ENCODE data around the gene ARID4B. TPM values are rescaled to one million over a fixed set of nuclear protein-coding genes. Genes with fewer than 3 reads are reported as not detected.

The ARID4B gene
- total and polyA plus RNA-seq, 2 of the 13 experiments (the other 11 are each of a cell fraction or from before 2014, with no cell fraction given) = 9.7 to 24.6 TPM

- no peak for TF ChIP-seq HMGXB4 (CRISPR knock-in tag; IDR thresholded peaks at IDR 0.05; ENCODE audit: borderline replicate concordance in 1 of 2, low read depth in 1 of 2)
- no peak for TF ChIP-seq DDIT3 (CRISPR knock-in tag; IDR thresholded peaks at IDR 0.05)
- TF ChIP-seq ZNF607 (CRISPR knock-in tag; IDR thresholded peaks at IDR 0.05; ENCODE audit: borderline replicate concordance) = no peak
- no peak for TF ChIP-seq SOX6 (IDR thresholded peaks at IDR 0.05)
- peak; percentile 94 for TF ChIP-seq SOX6 (CRISPR knock-in tag; IDR thresholded peaks at IDR 0.05)
- TF ChIP-seq SMYD3 (CRISPR knock-in tag; IDR thresholded peaks at IDR 0.05) = 0 out of 2 replicates have a peak, but pooled peaks have one; percentile 40
- TF ChIP-seq FOSL1 (CRISPR knock-in tag; IDR thresholded peaks at IDR 0.05; ENCODE audit: borderline replicate concordance) = no peak; the same call in 1 of the 2 replicates
- peak in 1 of 2 experiments; percentile 77; a peak in 1 of 4 replicates for TF ChIP-seq EP300 (IDR thresholded peaks at IDR 0.05; ENCODE audit: low read depth in 2 of 2, low read length in 2 of 2)
- peak; percentile 81 for TF ChIP-seq EP300 (CRISPR knock-in tag; IDR thresholded peaks at IDR 0.05; ENCODE audit: borderline replicate concordance)
- TF ChIP-seq ZBTB38 (CRISPR knock-in tag; IDR thresholded peaks at IDR 0.05) = 0 out of 2 replicates have a peak, but pooled peaks have one; percentile 31
- TF ChIP-seq ZNF558 (CRISPR knock-in tag; IDR thresholded peaks at IDR 0.05; ENCODE audit: borderline replicate concordance) = no peak
- TF ChIP-seq PLRG1 (conservative IDR thresholded peaks at IDR 0.05) = no peak
- no peak for TF ChIP-seq ZSCAN30 (CRISPR knock-in tag; IDR thresholded peaks at IDR 0.05)
- TF ChIP-seq AHR (CRISPR knock-in tag; IDR thresholded peaks at IDR 0.05) = no peak
- TF ChIP-seq ZNF556 (CRISPR knock-in tag; IDR thresholded peaks at IDR 0.05; ENCODE audit: borderline replicate concordance) = no peak
- TF ChIP-seq SRSF1 (optimal IDR thresholded peaks at IDR 0.05; ENCODE audit: low read depth, low read length) = no peak
- TF ChIP-seq RNF2 (conservative IDR thresholded peaks at IDR 0.05; ENCODE audit: low read depth) = no peak
- no peak for TF ChIP-seq ZNF3 (CRISPR knock-in tag; IDR thresholded peaks at IDR 0.05)
- peak; percentile 20; the same call in 1 of the 2 replicates for TF ChIP-seq HNF4A (CRISPR knock-in tag; IDR thresholded peaks at IDR 0.05)
- TF ChIP-seq JUND (CRISPR knock-in tag; IDR thresholded peaks at IDR 0.05) = no peak
- TF ChIP-seq POLR2A (IDR thresholded peaks at IDR 0.05; ENCODE audit: insufficient read depth in 1 of 2, low read depth in 2 of 2, low read length in 2 of 2) = no peak
- no peak for TF ChIP-seq ZNF333 (CRISPR knock-in tag; IDR thresholded peaks at IDR 0.05; ENCODE audit: borderline replicate concordance)
- no peak for TF ChIP-seq ZNF747 (CRISPR knock-in tag; IDR thresholded peaks at IDR 0.05; ENCODE audit: borderline replicate concordance)
- 0 out of 2 replicates have a peak, but pooled peaks have one; percentile 38 for TF ChIP-seq ATF1 (CRISPR knock-in tag; IDR thresholded peaks at IDR 0.05)
- TF ChIP-seq HHEX (CRISPR knock-in tag; IDR thresholded peaks at IDR 0.05) = no peak
- no peak; the same call in 1 of the 2 replicates for TF ChIP-seq NKX3-1 (CRISPR knock-in tag; IDR thresholded peaks at IDR 0.05)
- no peak for TF ChIP-seq ZNF18 (CRISPR knock-in tag; IDR thresholded peaks at IDR 0.05; ENCODE audit: insufficient replicate concordance)
- no peak for TF ChIP-seq TFDP2 (CRISPR knock-in tag; IDR thresholded peaks at IDR 0.05)
These were observed 198.0 kb downstream of the ARID4B start (continued) for GRCh38 chr1:235129774-235130570.

Measured in HepG2 (cell line).